Stomach (tissue), 4 donors: ENCODE measurements around the gene GPBP1.

ENCODE experiments used
- CTCF ChIP-seq, 7 experiments: fragments of 450-650 bp in 4 of 7; fragments of 200-600 bp in 3 of 7; sonication (generic) in 3 of 7; IDR thresholded peaks; one replicate each; pipeline ENCODE4 v1.5.1; 2016 to 2019; ENCODE audit warnings: antibody characterized with exemption in 7 of 7, control low read depth in 2 of 7, mild to moderate bottlenecking in 1 of 7
- EP300 ChIP-seq: sonication (generic); formaldehyde crosslinking; IDR thresholded peaks from one replicate; pipeline ENCODE4 v1.6.1; 2017; ENCODE audit warnings: antibody characterized with exemption
- POLR2A ChIP-seq, 4 donors: fragments of 450-650 bp; IDR thresholded peaks; one replicate each; pipeline ENCODE4 v1.6.1; 2016; ENCODE audit warnings: antibody characterized with exemption in 4 of 4, control low read depth in 2 of 4, mild to moderate bottlenecking in 1 of 4, moderate library complexity in 1 of 4
- POLR2AphosphoS5 ChIP-seq, 3 donors: sonication (generic); formaldehyde crosslinking; IDR thresholded peaks; one replicate each; pipeline ENCODE4 v1.6.1; 2016; ENCODE audit warnings: antibody characterized with exemption in 3 of 3

- TF ChIP-seq CTCF (IDR thresholded peaks at IDR 0.05) (no peak), POLR2AphosphoS5 (IDR thresholded peaks at IDR 0.05) (no peak), POLR2A (IDR thresholded peaks at IDR 0.05) (no peak), EP300 (no peak)
Observed at GRCh38 chr5:57231607-57232006, 57.7 kb downstream of the GPBP1 start.
